Activated T-helper 2 cell treated with anti-CD3 and anti-CD28 coated beads, Interferon-gamma antibody, Interleukin-2, Interleukin-4, amounts not matched to agents 10 μg/mL and 5 μg/mL and 100 μg/mL, durations not matched to agents 14 hours and 24 hours and 36 hours (primary cell): ENCODE results near the gene AAK1. TPM values are rescaled to one million over a fixed set of nuclear protein-coding genes. Genes with fewer than 3 reads are reported as not detected.

Source experiments
- DNase-seq: peaks from one replicate; pipeline ENCODE4 v3.0.0; 2021; ENCODE audit warnings: low spot score
- H3K27ac Mint-ChIP-seq: one replicate; pipeline ENCODE4 v1.8.0; 2021; ENCODE audit warnings: mixed read lengths
- H3K27me3 Mint-ChIP-seq: one replicate; pipeline ENCODE4 v1.8.0; 2021; ENCODE audit warnings: low read depth, mixed read lengths
- H3K36me3 Mint-ChIP-seq: one replicate; pipeline ENCODE4 v1.8.0; 2021; ENCODE audit warnings: low read depth, mixed read lengths
- H3K4me1 Mint-ChIP-seq: one replicate; pipeline ENCODE4 v1.8.0; 2021; ENCODE audit warnings: low read depth, mixed read lengths
- H3K4me3 Mint-ChIP-seq: one replicate; pipeline ENCODE4 v1.8.0; 2021; ENCODE audit warnings: low read depth, mild to moderate bottlenecking, moderate library complexity, mixed read lengths
- H3K9me3 Mint-ChIP-seq: one replicate; pipeline ENCODE4 v1.8.0; 2021; ENCODE audit warnings: mixed read lengths
- intact Hi-C: fragments of 100-400 bp; cut with micrococcal nuclease; formaldehyde crosslinking; loops from one replicate; pipeline ENCODE4 v1.15.1; 2023
- total RNA-seq: library from RNA; stranded (reverse); gene quantifications from 2 replicates; pipeline ENCODE4 v1.2.3, GENCODE V29; 2022

The AAK1 gene
- total RNA-seq, 1 donor from 2014 or later, result 108 TPM

- Mint-ChIP-seq H3K4me3 (no peak overlapping the region), H3K36me3 (peaks cover 56% of the 10 kb centered on the region), H3K27me3 (no peaks in the 10 kb centered on the region), H3K9me3 (no peaks in the 10 kb centered on the region), H3K4me1 (peaks cover 39% of the 10 kb centered on the region), H3K27ac (peak overlapping the region; percentile 66)
- intact Hi-C loops, result loop anchor here (2.0 to 5.0 kb wide), 2 partner anchors 13 to 40 kb away; partner anchors contain the start of gene NFU1
- DNase-seq, result no peak
These were observed 165.9 kb downstream of the AAK1 start for GRCh38 chr2:69477627-69478026.

- H3K27ac Mint-ChIP-seq, result no peak overlapping the region
- H3K4me3 Mint-ChIP-seq, result no peak overlapping the region
- H3K9me3 Mint-ChIP-seq, result no peaks in the 10 kb centered on the region
- H3K36me3 Mint-ChIP-seq, result peaks cover 41% of the 10 kb centered on the region
- no peaks in the 10 kb centered on the region for H3K27me3 Mint-ChIP-seq
- peaks cover 37% of the 10 kb centered on the region for H3K4me1 Mint-ChIP-seq
- DNase-seq, result no peak
- intact Hi-C loops, result loop anchor here (5.0 kb wide), 1 partner anchor 37 kb away; the partner anchor contains the start of gene NFU1
These were observed 168.9 kb downstream of the AAK1 start for GRCh38 chr2:69474688-69475087.

- H3K27me3 Mint-ChIP-seq, result no peaks in the 10 kb centered on the region
- intact Hi-C loops, result no loop called here
- H3K27ac Mint-ChIP-seq, result no peak overlapping the region
- H3K4me1 Mint-ChIP-seq, result peaks cover 20% of the 10 kb centered on the region
- peaks cover 33% of the 10 kb centered on the region for H3K36me3 Mint-ChIP-seq
- DNase-seq, result no peak
- H3K9me3 Mint-ChIP-seq, result no peaks in the 10 kb centered on the region
- no peak overlapping the region for H3K4me3 Mint-ChIP-seq
These were observed 171.7 kb downstream of the AAK1 start for GRCh38 chr2:69471793-69472192.

GRCh38 chr2:69470911-69471310 lies 172.6 kb downstream of the AAK1 start:
- no peak overlapping the region for H3K4me3 Mint-ChIP-seq
- intact Hi-C loops, result no loop called here

DNA sequence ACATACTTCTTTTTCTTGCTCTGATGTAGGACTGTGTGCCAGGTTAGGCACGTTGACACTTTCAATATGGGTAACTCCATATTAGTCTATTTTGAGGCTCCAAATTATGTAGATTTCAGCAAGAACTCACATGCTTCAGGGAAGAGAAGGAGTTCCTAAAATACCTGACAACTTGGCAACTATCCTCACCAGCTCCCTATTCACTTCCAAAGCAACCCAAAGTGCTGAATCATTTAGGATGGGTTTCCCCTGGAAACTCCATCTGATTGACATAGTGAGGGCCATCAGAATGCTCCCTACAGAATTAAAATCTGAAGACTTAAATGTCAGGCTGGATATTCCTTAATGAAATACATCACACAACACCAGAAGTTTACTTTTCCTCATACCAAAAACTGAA lies 173.8 kb downstream of the AAK1 start:
- Mint-ChIP-seq H3K4me3 (no peak overlapping the region), H3K27me3 (no peaks in the 10 kb centered on the region), H3K27ac (no peak overlapping the region), H3K36me3 (peaks cover 36% of the 10 kb centered on the region), H3K9me3 (no peaks in the 10 kb centered on the region), H3K4me1 (peaks cover 5% of the 10 kb centered on the region)
- DNase-seq, result no peak
- intact Hi-C loops, result no loop called here

More at GRCh38 chr2:69470911-69471310, 172.6 kb downstream of the AAK1 start:
- no peak for DNase-seq
- H3K27ac Mint-ChIP-seq, result no peak overlapping the region
- H3K9me3 Mint-ChIP-seq, result no peaks in the 10 kb centered on the region
- H3K36me3 Mint-ChIP-seq, result peaks cover 36% of the 10 kb centered on the region
- H3K27me3 Mint-ChIP-seq, result no peaks in the 10 kb centered on the region
- H3K4me1 Mint-ChIP-seq, result peaks cover 15% of the 10 kb centered on the region

DNA sequence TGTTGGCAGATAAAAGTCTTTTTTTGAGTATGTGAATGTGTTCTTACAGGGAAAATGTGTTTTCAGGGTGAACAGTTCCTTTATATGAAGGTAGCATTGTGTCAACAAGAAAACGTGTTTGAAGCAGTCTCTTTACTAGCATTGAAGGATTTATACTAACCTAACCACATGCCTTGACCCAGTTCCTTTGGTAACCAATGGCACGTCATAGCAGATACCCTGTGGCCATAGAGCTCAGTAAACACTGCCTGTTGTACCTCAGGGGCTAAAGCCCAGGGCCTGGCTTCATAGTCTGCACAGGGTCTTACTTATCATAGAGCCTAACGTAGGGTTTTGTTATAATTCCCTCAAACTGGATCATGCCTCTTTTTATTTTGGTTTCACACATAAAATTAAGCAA lies 174.2 kb downstream of the AAK1 start:
- H3K27ac Mint-ChIP-seq, result no peak overlapping the region
- peaks cover 40% of the 10 kb centered on the region for H3K36me3 Mint-ChIP-seq
- no peaks in the 10 kb centered on the region for H3K27me3 Mint-ChIP-seq
- no peak for DNase-seq
- H3K9me3 Mint-ChIP-seq, result no peaks in the 10 kb centered on the region
- H3K4me1 Mint-ChIP-seq, result peaks cover 5% of the 10 kb centered on the region
- intact Hi-C loops, result no loop called here
- H3K4me3 Mint-ChIP-seq, result no peak overlapping the region

DNA sequence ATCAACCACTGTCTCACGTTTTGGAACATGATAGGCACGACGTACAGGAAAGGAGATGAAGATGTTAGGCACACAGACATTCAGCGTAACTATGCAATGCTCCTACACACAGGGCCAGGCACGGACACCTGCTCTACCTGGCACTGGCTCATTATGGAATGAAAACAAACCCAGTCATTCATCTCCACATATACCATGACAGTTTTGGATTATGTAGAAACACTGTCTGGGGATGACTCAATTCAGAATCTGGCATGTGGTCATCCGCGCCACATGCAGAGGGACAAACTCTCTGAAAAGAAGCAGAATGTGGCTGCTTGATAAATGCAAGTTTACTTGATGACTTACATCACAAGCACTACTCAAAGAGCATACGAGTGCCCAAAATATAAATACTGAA lies 176.8 kb downstream of the AAK1 start:
- Mint-ChIP-seq H3K4me3 (no peak overlapping the region), H3K27me3 (no peaks in the 10 kb centered on the region), H3K9me3 (no peaks in the 10 kb centered on the region), H3K36me3 (peaks cover 50% of the 10 kb centered on the region), H3K4me1 (peaks cover 5% of the 10 kb centered on the region), H3K27ac (no peak overlapping the region)
- no peak for DNase-seq
- intact Hi-C loops, result no loop called here

DNA sequence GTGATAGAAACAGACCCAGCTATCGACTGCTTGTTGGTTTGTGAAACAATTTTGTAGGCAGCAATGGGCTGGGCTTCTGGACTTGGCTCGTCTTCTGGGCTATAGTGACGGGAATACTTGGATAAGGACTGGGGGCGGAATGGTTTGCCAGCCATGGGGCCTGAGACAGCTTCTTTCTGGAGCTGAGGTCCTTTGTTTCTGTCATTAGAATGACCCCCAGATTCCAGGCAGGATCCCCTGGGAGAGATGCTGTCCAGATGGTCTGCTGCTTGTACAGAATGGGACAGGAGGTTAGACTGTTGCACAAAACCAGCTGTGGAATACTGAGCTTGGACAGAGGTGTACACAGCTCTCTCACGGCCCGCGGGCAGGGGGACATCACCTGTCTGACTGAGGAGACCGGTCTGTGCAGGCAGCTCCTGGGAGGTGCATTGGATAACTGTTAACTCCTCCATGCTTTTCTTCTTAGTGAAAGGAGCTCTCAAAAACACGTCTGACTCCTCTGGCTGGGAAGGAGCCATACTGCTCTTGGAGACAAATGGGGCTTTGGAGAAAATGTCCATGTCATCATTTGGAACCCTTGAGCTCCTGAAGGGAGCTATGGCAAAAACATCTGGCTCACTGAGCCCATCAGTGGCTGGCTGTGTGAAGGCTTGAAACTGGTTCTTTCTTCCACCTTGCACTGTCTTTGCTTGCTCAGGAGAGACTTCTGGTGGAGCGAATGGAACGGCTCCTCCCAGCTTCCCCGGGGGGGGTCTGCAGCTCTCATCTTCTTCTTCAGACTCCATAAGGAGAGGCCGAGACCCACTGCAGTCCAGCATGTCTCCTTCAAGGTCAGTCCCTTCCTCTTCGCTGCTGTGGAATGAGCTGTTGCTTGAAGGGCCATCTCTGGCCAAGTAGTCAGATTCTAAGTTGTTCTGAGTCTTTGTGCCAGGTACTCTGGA lies 177.8 kb downstream of the AAK1 start:
- no peak overlapping the region for H3K4me3 Mint-ChIP-seq
- no peak overlapping the region for H3K27ac Mint-ChIP-seq
- H3K9me3 Mint-ChIP-seq, result no peaks in the 10 kb centered on the region
- peaks cover 3% of the 10 kb centered on the region for H3K4me1 Mint-ChIP-seq
- intact Hi-C loops, result no loop called here
- no peak for DNase-seq
- H3K36me3 Mint-ChIP-seq, result peaks cover 54% of the 10 kb centered on the region
- no peaks in the 10 kb centered on the region for H3K27me3 Mint-ChIP-seq

- intact Hi-C loops, result no loop called here
- no peaks in the 10 kb centered on the region for H3K9me3 Mint-ChIP-seq
- H3K4me1 Mint-ChIP-seq, result peaks cover 3% of the 10 kb centered on the region
- no peak overlapping the region for H3K27ac Mint-ChIP-seq
- no peak overlapping the region for H3K4me3 Mint-ChIP-seq
- H3K36me3 Mint-ChIP-seq, result peaks cover 54% of the 10 kb centered on the region
- DNase-seq, result no peak
- no peaks in the 10 kb centered on the region for H3K27me3 Mint-ChIP-seq
These were observed 179.0 kb downstream of the AAK1 start for GRCh38 chr2:69464575-69464974.

GRCh38 chr2:69462780-69463179 lies 180.8 kb downstream of the AAK1 start:
- H3K36me3 Mint-ChIP-seq, result peaks cover 48% of the 10 kb centered on the region
- H3K4me3 Mint-ChIP-seq, result no peak overlapping the region
- intact Hi-C loops, result no loop called here
- H3K9me3 Mint-ChIP-seq, result no peaks in the 10 kb centered on the region
- no peaks in the 10 kb centered on the region for H3K27me3 Mint-ChIP-seq
- H3K27ac Mint-ChIP-seq, result no peak overlapping the region
- peaks cover 3% of the 10 kb centered on the region for H3K4me1 Mint-ChIP-seq
- DNase-seq, result no peak

DNA sequence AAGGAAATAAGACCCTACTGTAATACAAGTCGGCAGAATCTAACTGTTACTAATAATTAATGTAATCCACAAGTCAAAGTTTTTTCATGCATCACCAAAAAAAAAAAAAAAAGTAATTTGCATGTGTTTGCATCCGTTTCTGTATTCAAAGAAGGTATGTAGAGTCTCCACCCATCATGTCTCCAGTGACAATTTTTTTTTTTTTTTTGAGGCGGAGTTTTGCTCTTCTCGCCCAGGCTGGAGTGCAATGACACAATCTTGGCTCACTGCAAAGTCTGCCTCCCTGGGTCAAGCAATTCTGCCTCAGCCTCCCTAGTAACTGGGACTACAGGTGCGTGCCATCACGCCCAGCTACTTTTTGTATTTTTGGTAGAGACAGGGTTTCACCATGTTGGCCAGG lies 182.1 kb downstream of the AAK1 start:
- DNase-seq, result no peak
- Mint-ChIP-seq H3K4me3 (no peak overlapping the region), H3K27me3 (no peaks in the 10 kb centered on the region), H3K4me1 (no peaks in the 10 kb centered on the region), H3K27ac (no peak overlapping the region), H3K36me3 (peaks cover 44% of the 10 kb centered on the region), H3K9me3 (no peaks in the 10 kb centered on the region)
- intact Hi-C loops, result no loop called here

DNA sequence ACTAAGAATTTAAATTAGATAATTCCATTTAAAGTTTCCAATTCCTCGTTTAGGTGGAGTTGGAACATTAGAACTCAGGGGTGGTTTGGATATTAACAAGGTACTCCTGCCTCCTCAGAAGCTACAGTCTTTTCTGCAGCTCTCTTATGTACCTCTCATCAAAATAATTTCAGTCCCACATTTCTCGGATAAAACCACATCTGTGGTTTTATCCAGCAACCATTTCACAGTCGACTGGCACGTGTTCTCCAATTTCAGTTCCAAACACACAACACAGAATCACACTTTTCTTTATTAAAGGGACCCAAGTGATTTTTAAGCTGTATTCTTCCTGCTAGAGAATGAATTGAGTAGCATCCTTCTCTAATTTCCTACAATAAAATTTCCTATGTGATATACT lies 183.6 kb downstream of the AAK1 start:
- H3K4me3 Mint-ChIP-seq, result no peak overlapping the region
- intact Hi-C loops, result no loop called here
- H3K27ac Mint-ChIP-seq, result no peak overlapping the region
- H3K36me3 Mint-ChIP-seq, result peaks cover 29% of the 10 kb centered on the region
- H3K27me3 Mint-ChIP-seq, result no peaks in the 10 kb centered on the region
- H3K4me1 Mint-ChIP-seq, result no peaks in the 10 kb centered on the region
- H3K9me3 Mint-ChIP-seq, result no peaks in the 10 kb centered on the region
- DNase-seq, result no peak

- Mint-ChIP-seq H3K27me3 (no peaks in the 10 kb centered on the region), H3K4me1 (peaks cover 13% of the 10 kb centered on the region), H3K36me3 (peaks cover 10% of the 10 kb centered on the region), H3K9me3 (no peaks in the 10 kb centered on the region), H3K4me3 (no peak overlapping the region), H3K27ac (no peak overlapping the region)
- intact Hi-C loops, result no loop called here
- DNase-seq, result no peak
These were observed 186.5 kb downstream of the AAK1 start for GRCh38 chr2:69456950-69457445.
